Chondrocyte (in vitro differentiated cells): Measurements from ENCODE around the gene PLA2G12B. TPM values are rescaled to one million over a fixed set of nuclear protein-coding genes. Genes with fewer than 3 reads are reported as not detected.
"Not testable (repeated sequence)": the region's sequence is repeated elsewhere in the genome, so short reads cannot be mapped to it uniquely, and the experiment has no call there.

Experiments used
- DNase-seq: peaks from one replicate; pipeline ENCODE4 v3.0.0; 2021; ENCODE audit warnings: mixed read lengths, low spot score
- H3K27ac Mint-ChIP-seq: one replicate; pipeline ENCODE4 v1.8.0; 2021; ENCODE audit warnings: mild to moderate bottlenecking, moderate library complexity, mixed read lengths; ENCODE audit not compliant: unreplicated experiment
- H3K27me3 Mint-ChIP-seq: 2 replicates; pipeline ENCODE4 v1.8.0; 2021; ENCODE audit warnings: low read depth, mixed read lengths
- H3K36me3 Mint-ChIP-seq: 2 replicates; pipeline ENCODE4 v1.8.0; 2021; ENCODE audit warnings: low read depth, mixed read lengths
- H3K4me1 Mint-ChIP-seq: 2 replicates; pipeline ENCODE4 v1.8.0; 2021; ENCODE audit warnings: low read depth, mild to moderate bottlenecking, mixed read lengths
- H3K4me3 Mint-ChIP-seq: one replicate; pipeline ENCODE4 v1.8.0; 2021; ENCODE audit warnings: mild to moderate bottlenecking, moderate library complexity, mixed read lengths; ENCODE audit not compliant: unreplicated experiment
- H3K9me3 Mint-ChIP-seq: 2 replicates; pipeline ENCODE4 v1.8.0; 2021; ENCODE audit warnings: low read depth, mixed read lengths
- CTCF ChIP-seq: fragments of 200-600 bp; sonication (generic); IDR thresholded peaks from 2 replicates; pipeline ENCODE4 v1.5.0; 2021; ENCODE audit warnings: antibody characterized with exemption, mild to moderate bottlenecking, moderate library complexity
- total RNA-seq: library from RNA; stranded (reverse); gene quantifications from 3 replicates; pipeline ENCODE4 v1.2.1, GENCODE V29; 2021

Gene PLA2G12B
- total RNA-seq, 1 donor from 2014 or later: not detected

- Mint-ChIP-seq H3K9me3 (no peaks in the 10 kb centered on the region), H3K27me3 (no peaks in the 10 kb centered on the region), H3K27ac (no peak overlapping the region), H3K4me1 (peaks cover 11% of the 10 kb centered on the region), H3K36me3 (peaks cover 14% of the 10 kb centered on the region), H3K4me3 (no peak overlapping the region)
- no peak for DNase-seq
- TF ChIP-seq CTCF: no peak
Observed at GRCh38 chr10:72911758-72912157, 42.8 kb downstream of the PLA2G12B start.

GRCh38 chr10:72910705-72911104 lies 43.9 kb downstream of the PLA2G12B start:
- Mint-ChIP-seq H3K4me3 (no peak overlapping the region), H3K27me3 (no peaks in the 10 kb centered on the region), H3K27ac (no peak overlapping the region)

GRCh38 chr10:72906446-72906845 lies 48.2 kb downstream of the PLA2G12B start:
- H3K9me3 Mint-ChIP-seq: no peaks in the 10 kb centered on the region
- peaks cover 3% of the 10 kb centered on the region for H3K36me3 Mint-ChIP-seq
- DNase-seq: no peak
- no peak for TF ChIP-seq CTCF
- H3K27ac Mint-ChIP-seq: no peak overlapping the region
- no peak overlapping the region for H3K4me3 Mint-ChIP-seq
- no peaks in the 10 kb centered on the region for H3K27me3 Mint-ChIP-seq
- peaks cover 4% of the 10 kb centered on the region for H3K4me1 Mint-ChIP-seq

More at GRCh38 chr10:72910705-72911104, 43.9 kb downstream of the PLA2G12B start:
- DNase-seq: no peak
- TF ChIP-seq CTCF: no peak
- peaks cover 14% of the 10 kb centered on the region for H3K36me3 Mint-ChIP-seq
- H3K9me3 Mint-ChIP-seq: no peaks in the 10 kb centered on the region
- H3K4me1 Mint-ChIP-seq: peaks cover 2% of the 10 kb centered on the region

GRCh38 chr10:72904806-72905205 lies 49.8 kb downstream of the PLA2G12B start:
- Mint-ChIP-seq H3K27me3 (no peaks in the 10 kb centered on the region), H3K36me3 (no peaks in the 10 kb centered on the region), H3K4me1 (peaks cover 4% of the 10 kb centered on the region), H3K9me3 (no peaks in the 10 kb centered on the region), H3K27ac (no peak overlapping the region), H3K4me3 (no peak overlapping the region)
- TF ChIP-seq CTCF: no peak
- DNase-seq: no peak

GRCh38 chr10:72903941-72904446 lies 50.6 kb downstream of the PLA2G12B start:
- not testable (repeated sequence) for H3K27me3 Mint-ChIP-seq, H3K27ac Mint-ChIP-seq, DNase-seq, H3K9me3 Mint-ChIP-seq, H3K36me3 Mint-ChIP-seq, H3K4me1 Mint-ChIP-seq, H3K4me3 Mint-ChIP-seq

- Mint-ChIP-seq H3K36me3 (no peaks in the 10 kb centered on the region), H3K27me3 (no peaks in the 10 kb centered on the region), H3K4me1 (no peaks in the 10 kb centered on the region), H3K4me3 (no peak overlapping the region), H3K9me3 (no peaks in the 10 kb centered on the region), H3K27ac (no peak overlapping the region)
- DNase-seq: no peak
- no peak for TF ChIP-seq CTCF
Observed at GRCh38 chr10:72899545-72899944, 55.1 kb downstream of the PLA2G12B start.
